MM.1S (cell line): ENCODE results near the gene PDE4B.

Experiments
- EZH2 ChIP-seq: fragments of 300-600 bp; sonication (generic); optimal IDR thresholded peaks from 2 replicates; pipeline ENCODE3; 2017; ENCODE audit warnings: low read depth, mild to moderate bottlenecking, antibody characterized with exemption, low read length, mixed read lengths
- TF ChIP-seq, protein P1 (sequence below): fragments of 300-600 bp; sonication (generic); IDR thresholded peaks from 2 replicates; pipeline ENCODE4 v1.5.1; 2016; ENCODE audit warnings: antibody characterized with exemption, low read length, mixed read lengths

DNA sequence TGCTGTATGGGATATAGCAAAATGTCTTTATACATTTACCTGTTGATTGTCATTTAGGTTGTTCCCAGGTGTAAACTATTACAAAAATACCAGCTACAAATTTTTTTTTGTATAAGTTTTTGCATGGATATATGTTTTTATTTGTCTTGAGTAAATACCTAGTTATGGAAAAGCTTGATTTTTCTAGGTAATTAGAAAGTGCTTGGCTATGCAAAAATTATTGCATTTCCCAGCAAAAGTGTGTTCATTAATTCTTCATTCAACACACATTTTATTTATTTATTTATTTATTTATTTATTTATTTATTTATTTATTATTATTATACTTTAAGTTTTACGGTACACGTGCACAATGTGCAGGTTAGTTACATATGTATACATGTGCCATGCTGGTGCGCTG, 22.1 kb downstream of the PDE4B start:
- no peak for TF ChIP-seq EZH2
- TF ChIP-seq, protein P1, sequence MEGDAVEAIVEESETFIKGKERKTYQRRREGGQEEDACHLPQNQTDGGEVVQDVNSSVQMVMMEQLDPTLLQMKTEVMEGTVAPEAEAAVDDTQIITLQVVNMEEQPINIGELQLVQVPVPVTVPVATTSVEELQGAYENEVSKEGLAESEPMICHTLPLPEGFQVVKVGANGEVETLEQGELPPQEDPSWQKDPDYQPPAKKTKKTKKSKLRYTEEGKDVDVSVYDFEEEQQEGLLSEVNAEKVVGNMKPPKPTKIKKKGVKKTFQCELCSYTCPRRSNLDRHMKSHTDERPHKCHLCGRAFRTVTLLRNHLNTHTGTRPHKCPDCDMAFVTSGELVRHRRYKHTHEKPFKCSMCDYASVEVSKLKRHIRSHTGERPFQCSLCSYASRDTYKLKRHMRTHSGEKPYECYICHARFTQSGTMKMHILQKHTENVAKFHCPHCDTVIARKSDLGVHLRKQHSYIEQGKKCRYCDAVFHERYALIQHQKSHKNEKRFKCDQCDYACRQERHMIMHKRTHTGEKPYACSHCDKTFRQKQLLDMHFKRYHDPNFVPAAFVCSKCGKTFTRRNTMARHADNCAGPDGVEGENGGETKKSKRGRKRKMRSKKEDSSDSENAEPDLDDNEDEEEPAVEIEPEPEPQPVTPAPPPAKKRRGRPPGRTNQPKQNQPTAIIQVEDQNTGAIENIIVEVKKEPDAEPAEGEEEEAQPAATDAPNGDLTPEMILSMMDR: no peak
